Putamen (tissue), 1 donor: ENCODE data around the gene CASS4.

Source experiments
- DNase-seq: peaks from one replicate; pipeline ENCODE4 v3.0.0-alpha.2; 2016; ENCODE audit warnings: low spot score

CASS4 gene

GRCh38 chr20:56423211-56423610 is 11.2 kb downstream of the CASS4 start:
- DNase-seq = no peak

GRCh38 chr20:56423886-56424285 is 11.8 kb downstream of the CASS4 start:
- DNase-seq = no peak

DNA sequence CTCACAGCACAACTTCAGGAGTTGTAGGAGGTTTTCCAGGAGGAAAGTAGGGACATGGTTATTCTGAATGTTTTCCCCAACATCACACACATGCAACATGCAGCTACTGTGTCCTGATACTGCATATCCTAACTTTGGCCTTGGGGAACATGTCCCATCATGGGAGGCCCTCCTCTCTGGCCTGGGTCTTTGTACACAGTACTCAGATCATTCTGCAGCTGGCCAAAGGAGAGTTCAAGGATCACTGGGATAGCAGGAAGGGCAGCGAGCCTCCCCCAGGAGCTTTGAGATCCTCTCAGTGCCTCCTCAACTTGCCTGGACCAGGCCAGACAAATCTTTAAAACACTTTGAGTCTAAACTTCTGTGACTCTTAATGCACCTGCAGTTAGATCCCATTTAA is 12.9 kb downstream of the CASS4 start:
- DNase-seq = no peak

DNA sequence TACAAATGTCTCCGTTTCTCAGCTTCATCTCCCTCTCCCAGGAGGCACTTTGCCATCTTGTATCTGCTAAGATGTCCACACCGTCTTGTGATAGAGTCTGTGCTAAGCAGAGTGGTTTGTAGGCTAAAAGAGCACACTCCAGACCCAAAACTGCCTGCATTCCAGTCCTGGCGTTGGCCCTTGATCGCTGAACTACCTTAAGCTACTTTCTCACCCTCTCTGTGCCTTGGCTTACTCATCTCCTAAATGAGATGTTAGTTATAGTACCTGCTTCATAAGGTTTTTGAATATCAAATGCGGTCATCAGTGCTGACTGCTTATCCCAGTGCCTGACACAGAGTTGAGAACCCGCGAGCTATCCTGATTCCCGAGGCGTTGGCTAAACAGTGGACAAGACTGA is 14.0 kb downstream of the CASS4 start:
- DNase-seq = no peak

GRCh38 chr20:56426926-56427325 is 14.9 kb downstream of the CASS4 start:
- no peak for DNase-seq

DNA sequence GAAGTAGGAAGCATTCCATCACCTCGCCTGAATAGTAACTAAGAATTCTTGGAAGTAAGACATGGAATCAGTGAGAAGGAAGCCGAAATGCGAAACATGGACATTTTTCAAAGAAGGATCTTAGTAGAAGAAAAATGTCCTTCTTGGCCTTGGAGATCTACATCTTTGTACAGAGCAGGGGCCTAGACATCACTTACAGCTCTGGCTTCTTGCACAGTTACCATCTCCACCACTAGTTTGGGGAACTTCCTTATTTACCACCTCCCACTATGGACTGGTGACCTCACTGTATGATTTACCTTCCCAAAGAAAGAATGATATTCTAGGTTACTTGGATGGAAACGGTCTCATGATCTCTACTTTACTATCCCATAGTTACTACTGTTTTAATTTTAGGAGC is 15.7 kb downstream of the CASS4 start:
- no peak for DNase-seq

DNA sequence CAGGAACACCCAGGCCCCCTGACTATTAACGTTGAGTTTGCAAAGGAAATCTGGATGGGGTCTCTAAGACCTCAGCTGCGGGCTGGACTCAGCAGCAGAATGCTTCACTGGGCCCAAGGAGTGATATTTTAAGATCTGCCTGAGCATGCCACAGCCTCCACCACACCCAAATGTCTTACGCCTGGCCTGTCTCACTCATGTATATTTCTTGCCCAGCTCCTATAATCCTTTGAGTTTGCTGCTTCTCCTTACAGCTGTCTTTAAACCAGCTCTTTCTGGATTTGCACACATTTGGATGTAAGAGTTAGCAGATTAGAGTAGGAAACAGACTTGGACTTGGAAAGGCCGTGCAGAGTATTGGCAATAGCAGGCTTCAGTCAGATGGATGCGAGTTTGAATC is 16.4 kb downstream of the CASS4 start:
- no peak for DNase-seq

DNA sequence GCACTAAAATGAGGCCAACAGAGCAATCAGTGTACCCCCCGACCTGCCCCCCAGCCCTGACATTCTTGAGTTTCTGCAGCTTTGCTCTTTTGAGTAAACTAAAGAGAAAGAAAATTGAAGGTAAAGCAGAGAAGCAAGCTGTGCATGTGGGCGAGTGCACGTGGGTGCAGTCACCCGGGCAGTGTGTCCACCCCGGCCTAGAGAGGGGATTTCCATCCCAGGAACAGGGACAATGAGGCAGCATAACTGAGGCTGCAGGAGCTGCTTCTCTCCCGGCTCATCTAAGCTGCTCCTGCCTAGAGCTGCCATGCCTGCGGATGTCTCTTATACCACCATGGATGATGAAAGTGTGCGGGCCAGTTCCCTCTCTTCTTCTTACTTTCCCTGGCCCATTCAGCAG is 16.8 kb downstream of the CASS4 start:
- no peak for DNase-seq

- DNase-seq = no peak
Observed at GRCh38 chr20:56429502-56429901, 17.4 kb downstream of the CASS4 start.

DNA sequence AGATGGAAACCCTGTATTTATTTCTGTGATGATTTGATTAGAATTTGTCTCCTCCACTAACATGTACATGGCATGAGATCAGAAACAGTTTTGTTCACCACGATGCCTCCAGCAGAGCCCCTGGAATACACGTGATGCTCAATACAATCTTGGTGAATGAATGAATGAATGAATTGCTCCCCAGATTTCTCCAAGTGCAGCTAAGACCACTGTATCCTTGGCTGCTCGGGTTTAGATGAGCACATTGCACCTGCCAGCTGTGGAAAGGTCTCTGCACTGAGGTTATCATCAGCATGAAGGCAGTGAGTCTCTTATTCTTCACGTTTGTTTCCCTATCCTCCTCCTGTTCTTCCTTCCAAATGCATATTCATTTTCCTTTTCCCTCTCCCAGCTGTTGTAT is 17.9 kb downstream of the CASS4 start:
- no peak for DNase-seq

DNA sequence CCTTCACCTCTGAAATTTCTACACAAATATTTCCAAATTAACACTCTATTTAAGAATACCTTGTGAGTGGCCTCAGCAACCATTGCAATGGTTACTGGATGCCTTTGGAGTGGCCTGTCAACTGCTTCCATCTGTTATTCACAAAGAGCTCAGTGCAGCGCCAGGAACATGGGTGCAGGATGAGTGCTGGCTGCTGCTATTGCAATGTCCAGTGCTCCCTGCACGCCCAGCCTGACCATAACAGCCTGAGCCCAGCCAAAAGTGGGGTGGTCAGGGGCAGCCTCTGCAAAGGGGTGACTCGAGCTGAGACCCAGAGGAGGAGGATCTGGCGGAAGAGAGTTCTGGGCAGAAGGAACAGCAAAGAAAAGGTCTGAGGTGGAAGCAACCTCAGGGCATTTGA is 18.4 kb downstream of the CASS4 start:
- DNase-seq = no peak

DNA sequence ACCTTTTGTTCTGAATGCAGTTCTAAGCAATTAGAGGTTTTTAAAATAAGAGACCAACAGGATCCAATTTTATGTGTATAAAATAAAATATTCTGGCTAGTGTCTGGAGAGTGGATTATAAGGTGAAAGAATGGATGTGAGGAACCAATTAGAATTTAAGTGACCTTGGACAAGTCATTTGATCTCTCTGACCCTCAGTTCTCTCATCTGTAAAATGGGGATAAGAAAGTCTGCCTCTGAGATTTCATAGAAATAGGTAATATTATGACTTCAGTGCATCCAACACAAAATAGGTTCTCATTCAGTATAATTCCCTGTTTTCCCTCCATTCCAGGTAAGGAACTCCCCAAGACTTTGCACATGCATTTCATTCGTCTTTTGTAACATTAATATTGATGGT is 18.9 kb downstream of the CASS4 start:
- DNase-seq = no peak

GRCh38 chr20:56431471-56431870 is 19.4 kb downstream of the CASS4 start:
- DNase-seq = no peak

DNA sequence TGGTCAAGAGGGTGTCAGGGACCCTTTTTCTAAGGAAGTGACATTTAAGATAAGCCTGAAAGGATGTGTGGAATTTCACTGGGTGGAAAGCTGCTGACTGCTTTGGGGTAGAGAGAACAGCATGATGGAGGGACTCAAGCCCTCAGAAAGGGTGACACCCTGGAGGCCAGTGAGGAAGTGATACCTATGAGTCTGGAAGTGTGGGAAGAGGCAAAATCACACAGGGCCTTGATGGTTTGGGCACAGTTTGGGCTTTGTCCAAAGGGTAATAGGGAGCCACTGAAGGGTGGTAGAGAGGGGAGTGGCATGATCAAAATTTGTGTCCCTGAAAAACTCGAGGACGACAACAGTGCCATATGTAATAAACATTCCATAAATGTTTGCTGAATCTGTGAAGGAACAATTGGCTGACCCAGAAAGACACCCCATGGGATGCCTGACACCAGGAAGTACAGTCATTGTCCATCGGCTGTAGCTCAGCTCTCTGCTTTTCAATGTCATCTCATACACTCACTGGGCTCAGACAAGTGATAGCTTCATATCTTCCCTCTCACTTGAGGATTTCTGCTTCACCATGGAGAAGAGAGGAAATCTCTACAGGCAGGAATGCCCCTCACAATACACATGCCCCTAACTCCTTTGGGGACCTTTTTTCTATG is 21.3 kb downstream of the CASS4 start:
- no peak for DNase-seq

DNA sequence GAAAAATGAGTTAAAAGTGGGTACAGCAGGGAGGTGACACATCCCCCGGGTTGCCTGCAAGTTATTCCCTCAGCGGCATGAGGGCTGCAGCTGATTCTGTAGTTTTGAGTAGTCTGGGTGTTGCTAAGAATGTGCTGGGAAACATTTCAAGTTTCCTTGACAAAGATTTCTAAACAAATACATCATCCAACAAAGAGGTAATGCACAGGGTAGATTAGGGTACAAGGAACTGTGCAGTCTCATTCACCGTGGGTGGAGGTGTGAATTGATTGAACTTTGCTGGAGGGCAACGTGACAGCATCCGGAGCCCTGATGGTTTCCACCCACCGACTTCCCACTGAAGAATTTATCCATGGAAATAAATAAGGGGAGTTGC is 21.8 kb downstream of the CASS4 start:
- DNase-seq = no peak

DNA sequence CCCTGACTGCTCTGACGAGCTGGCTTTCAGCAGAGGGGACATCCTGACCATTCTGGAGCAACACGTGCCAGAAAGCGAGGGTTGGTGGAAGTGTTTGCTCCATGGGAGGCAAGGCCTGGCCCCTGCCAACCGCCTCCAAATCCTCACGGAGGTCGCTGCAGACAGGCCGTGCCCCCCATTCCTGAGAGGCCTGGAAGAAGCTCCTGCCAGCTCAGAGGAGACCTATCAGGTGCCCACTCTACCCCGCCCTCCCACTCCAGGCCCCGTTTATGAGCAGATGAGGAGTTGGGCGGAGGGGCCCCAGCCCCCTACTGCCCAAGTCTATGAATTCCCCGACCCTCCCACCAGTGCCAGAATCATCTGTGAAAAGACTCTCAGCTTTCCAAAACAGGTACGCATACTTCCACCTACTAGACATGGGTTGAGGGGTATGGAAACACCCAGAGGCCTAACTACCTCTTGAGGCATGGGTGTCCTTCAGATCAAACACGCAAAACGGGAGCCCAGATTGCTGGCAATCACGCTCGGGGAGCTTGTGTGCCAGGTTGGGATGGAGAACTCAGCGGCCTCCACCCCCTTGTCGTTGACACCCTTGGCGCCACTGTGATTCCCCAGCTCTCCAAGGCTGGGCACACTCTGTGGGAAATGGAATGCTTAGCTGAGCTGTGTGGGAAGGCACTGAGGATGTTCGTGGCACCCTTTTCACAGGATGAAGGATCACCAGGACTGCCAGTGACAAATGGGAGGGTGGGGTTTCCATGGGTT is 25.3 kb downstream of the CASS4 start:
- DNase-seq = no peak

GRCh38 chr20:56438284-56438683 is 26.2 kb downstream of the CASS4 start:
- no peak for DNase-seq

DNA sequence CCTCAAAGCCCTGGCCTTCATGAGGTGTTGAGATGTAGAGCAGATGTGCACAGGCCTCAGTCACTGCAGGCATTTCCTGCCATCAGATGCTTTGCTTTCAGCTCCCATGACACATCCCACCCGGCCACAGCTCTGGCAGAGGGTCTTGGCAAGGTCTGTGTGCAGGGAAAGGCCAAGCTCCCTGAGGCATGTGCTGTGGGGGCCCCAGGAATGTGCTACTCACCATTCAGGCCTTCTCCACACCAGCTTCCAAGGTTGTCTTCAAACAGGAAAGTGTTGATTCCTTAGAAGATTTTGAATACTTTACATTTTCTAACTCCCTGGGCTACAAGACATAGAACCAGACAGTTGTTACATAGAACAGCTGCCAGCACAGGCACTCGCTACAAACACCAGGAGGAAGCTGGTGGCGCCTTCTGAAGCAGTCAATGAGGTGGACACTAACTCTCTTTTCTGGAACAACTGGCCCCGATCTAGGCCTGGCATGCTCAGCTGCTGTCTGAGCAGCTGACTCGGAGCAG is 27.8 kb downstream of the CASS4 start:
- DNase-seq = no peak

DNA sequence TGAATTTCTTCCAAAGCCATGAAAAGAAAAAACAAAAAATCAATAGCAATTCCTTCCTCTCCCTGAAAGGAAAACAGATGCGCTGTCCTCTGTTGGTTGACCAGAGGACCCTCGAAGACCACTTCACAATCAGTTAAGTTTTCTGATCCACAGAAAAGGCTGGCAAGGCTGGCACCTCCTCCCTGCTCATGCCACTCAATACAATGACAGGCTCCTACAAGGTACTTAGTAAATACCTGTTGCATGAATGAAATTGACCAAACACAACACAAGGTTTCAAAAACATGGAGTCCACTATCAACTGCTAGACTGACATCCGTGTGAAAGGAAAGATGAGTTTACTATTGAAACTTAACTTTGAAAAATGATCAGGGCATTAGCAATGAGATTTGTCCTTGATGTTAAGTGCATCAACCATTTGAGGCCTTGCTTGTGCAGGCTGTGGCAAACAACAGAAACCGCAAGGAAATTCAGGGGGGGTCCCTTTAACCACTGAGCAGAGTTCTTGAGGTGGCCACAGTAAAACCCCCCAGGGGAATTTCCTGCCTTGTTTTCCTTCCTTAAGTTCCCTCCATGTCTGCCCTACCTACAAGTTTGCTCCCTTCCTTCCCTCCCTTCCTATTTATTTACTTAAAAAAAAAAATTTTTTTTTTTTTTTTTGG is 28.4 kb downstream of the CASS4 start:
- no peak for DNase-seq

DNA sequence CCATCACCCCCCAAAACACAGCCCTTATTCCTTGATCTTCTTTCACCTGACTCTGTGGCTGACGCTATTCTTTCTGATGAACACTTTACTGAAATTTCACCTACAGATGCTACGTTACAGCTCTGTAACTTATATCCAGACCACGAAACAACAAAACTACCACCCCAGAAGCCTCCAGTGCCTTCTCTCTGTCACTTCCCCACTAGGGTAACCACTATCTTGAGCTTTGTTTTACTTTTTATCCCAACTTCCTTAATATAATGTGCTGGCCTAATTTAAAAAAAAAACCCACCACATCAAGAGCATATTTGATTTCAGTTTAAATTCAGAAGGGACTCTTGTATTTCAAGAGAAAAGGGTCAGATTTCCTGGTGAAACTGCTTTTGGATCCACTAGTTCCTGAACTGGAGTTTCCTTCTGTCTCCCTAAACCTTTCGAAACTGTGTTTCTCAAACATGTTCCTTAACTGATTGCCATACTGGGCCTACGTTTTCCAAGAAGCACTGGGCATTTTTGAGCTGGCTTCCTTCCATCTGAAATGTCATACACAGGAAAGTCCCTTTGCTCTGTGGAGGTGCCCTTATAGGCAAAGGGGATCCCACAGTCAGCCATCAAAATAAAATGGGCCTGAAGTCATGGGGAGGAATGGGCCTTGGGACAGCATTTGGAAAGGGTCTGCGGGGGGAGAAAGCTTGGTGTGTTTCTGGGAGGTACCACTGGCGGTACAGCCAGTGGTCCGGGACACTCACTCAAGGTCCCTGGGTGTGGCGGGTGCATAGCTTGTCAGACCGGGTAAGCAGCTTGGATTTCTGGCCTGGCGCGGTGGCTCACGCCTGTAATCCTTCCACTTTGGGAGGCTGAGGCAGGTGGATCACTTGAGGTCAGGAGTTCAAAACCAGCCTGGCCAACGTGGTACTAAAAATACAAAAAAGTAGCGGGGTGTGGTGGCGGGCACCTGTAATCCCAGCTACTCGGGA is 30.6 kb downstream of the CASS4 start:
- no peak for DNase-seq

GRCh38 chr20:56443654-56444540 is 31.8 kb downstream of the CASS4 start:
- DNase-seq = no peak
